Fibroblast of pulmonary artery (primary cell): ENCODE measurements around the gene LIPM.
A peak's percentile ranks its signal among the peaks of the same experiment; 100 is the strongest.

Experiments
- DNase-seq: peaks from one replicate; pipeline ENCODE4 v3.0.0-alpha.2; 2010; ENCODE audit warnings: low read depth
- H3K4me3 ChIP-seq: replicated peaks from 2 replicates; pipeline ENCODE4 v1.5.1; 2011; ENCODE audit warnings: low read depth, mild to moderate bottlenecking, control low read depth, low read length, moderate library complexity
- TF ChIP-seq, protein P1 (sequence below): IDR thresholded peaks from 2 replicates; pipeline ENCODE4 v1.5.1; 2011; ENCODE audit warnings: mild to moderate bottlenecking, control low read depth, low read length, inconsistent platforms; ENCODE audit errors: missing control alignments

Gene LIPM

DNA sequence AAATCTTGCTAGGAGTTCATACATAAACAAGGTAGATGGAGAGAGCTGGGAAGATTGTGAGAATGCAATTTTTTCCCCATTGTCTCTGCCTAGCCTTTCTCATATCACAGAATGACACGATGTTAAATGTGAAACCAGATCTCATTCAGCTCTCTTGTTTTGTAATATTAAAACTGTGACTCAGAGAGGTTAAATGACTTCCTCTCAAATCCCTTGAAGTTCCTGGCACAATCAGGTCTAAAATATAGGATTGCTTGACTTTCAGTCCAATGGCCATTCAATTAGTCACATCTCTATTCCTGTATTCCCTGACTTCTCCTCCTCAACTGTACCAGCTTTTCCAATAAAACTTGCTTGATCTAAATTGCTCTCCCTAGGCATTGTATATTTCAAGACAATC, 46.0 kb downstream of the LIPM start:
- H3K4me3 ChIP-seq: no peak overlapping the region
- TF ChIP-seq, protein P1, sequence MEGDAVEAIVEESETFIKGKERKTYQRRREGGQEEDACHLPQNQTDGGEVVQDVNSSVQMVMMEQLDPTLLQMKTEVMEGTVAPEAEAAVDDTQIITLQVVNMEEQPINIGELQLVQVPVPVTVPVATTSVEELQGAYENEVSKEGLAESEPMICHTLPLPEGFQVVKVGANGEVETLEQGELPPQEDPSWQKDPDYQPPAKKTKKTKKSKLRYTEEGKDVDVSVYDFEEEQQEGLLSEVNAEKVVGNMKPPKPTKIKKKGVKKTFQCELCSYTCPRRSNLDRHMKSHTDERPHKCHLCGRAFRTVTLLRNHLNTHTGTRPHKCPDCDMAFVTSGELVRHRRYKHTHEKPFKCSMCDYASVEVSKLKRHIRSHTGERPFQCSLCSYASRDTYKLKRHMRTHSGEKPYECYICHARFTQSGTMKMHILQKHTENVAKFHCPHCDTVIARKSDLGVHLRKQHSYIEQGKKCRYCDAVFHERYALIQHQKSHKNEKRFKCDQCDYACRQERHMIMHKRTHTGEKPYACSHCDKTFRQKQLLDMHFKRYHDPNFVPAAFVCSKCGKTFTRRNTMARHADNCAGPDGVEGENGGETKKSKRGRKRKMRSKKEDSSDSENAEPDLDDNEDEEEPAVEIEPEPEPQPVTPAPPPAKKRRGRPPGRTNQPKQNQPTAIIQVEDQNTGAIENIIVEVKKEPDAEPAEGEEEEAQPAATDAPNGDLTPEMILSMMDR: no peak
- peak; percentile 70 for DNase-seq

DNA sequence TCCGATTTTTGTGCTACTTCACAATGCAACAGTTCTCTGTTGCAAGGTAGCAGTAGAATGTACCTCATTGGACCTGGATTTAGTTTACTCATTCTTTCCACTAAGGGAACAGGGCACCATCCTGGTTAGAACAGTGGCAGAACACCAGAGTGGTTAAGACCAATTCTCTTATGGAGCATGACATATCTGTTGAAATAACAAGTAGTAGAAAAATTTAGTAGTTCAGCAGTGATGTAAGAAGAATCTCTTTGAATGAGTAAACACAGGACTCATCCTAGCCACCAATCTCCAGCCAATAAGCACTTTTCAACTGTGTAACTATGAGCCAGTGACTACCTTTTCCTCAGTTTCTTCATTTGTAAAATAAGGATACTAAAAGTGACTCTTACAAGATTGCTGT, 46.7 kb downstream of the LIPM start:
- TF ChIP-seq, protein P1: no peak
- peak; percentile 28 for DNase-seq
- no peak overlapping the region for H3K4me3 ChIP-seq

DNA sequence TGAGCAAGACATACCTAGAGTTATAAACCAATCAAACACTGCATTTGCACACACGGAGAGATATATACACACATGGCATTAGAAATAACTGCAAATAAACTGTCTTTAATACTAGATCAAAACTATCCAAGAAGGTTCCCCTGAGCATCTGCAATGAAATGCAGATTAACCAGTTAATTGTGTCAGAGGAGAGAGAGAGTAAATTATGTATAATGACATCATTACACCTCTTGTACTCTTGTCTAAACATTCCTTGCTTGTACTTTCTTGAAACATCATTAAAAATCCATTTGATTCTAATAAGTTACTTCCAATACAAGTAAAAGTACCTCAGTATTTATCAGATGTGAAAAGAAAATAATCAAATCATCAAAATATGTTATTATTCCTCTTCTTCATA, 48.2 kb downstream of the LIPM start:
- TF ChIP-seq, protein P1: no peak
- no peak overlapping the region for H3K4me3 ChIP-seq
- DNase-seq: no peak

DNA sequence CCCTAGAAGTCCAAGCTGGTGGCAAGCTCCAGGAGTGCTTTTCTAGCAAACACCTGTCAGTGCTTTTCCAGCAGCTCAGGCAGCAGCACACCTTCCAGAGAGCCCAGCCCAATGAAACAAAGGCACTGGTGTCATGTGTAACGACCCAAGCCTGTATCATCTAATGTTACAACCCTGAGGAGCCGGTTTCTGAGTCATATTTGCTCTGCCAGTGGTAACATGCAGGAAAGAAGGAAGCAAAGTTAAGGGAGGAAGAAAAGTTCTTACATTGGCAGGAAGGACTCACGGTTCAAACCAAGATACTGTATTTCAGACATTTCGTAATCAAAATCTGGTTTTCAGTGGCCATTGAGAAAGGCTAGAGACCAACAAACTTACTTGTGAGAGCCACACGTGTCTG, 49.2 kb downstream of the LIPM start, which contains the start of gene ANKRD22:
Gene ANKRD22, minus strand, starts transcription at position 139 of the 400 bp plus-strand sequence. CDS start 237 bp downstream, outside the sequence.
- DNase-seq: peak; percentile 74
- H3K4me3 ChIP-seq: no peak within 1 kb of the TSS
- TF ChIP-seq, protein P1: no peak

DNA sequence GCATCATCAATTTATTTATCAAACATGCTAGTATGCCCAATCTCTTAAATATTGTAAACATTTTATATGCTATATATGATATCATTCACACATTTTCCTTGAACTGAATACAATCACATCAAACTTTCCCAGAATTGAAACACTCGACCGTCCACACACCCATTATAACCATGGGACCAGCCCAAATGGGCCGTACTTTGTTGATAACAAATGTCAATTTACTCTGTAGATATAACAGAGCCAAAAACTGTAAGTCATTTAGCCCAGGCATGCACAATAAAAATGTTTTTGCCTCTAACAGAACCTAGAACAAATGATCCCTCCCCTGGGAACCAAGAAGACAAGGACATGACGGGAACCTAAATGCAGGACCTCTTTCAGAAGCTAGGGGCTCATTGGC, 49.8 kb downstream of the LIPM start:
- H3K4me3 ChIP-seq: no peak overlapping the region
- no peak for DNase-seq
- TF ChIP-seq, protein P1: no peak

DNA sequence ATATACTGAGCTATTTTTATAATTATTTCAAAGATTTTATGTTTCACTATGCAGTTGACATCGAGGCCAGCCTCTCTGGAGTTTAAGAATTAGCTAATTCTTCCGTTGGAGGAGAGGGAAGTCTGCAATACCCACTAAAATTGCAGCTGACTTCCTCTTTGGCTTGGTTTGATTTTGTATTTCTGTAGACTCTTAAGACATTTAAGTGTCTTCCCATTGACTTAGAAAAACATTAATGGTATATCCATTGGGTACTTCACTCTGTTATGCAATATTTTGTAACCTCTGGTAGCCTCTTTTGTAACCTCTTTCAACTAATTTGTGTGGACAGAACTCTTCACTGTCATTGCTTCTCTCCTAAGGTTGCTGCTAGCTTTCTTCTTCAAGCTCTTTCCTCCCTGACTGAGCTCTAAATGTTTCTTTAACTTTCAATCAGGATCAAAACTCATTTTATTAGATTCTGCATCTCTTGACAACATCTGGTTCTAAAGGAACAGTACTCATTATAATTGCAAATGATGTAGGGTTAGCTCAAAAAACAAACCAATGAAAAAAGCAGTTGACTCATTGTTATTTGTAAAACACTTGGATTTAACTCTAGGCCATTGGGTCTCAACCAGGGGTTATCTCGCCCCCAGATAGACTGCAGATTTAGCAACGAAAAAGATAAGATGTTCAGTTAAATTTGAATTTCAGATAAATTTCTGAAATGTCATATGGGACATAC, 50.8 kb downstream of the LIPM start:
- DNase-seq: no peak
- H3K4me3 ChIP-seq: no peak overlapping the region
- TF ChIP-seq, protein P1: no peak

DNA sequence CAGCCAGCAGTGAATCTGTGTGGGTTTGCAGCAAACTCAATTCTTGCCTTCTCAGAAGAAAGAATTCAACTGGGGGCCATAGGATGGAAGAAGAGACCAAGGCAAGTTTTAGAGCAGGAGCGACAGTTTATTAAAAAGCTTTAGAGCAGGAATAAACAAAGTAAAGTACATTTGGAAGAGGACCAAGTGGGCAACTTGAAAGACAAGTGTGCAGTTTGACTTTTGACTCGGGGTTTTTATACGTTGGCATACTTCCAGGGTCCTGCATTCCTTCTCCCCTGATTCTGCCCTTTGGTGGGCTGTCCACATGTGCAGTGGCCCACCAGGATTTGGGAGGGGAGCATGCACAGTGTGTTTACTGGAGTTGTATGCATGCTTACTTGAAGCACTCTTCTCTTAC, 52.2 kb downstream of the LIPM start:
- no peak overlapping the region for H3K4me3 ChIP-seq
- TF ChIP-seq, protein P1: no peak
- no peak for DNase-seq
